HCT116 (cell line): ENCODE results near the gene ZC3HAV1. TPM values are rescaled to one million over a fixed set of nuclear protein-coding genes. Genes with fewer than 3 reads are reported as not detected.
A peak's percentile ranks its signal among the peaks of the same experiment; 100 is the strongest.

ENCODE experiments used
- ATAC-seq: fragments of 200-7000 bp; cut with Tn5 transposase; 2 replicates; pipeline ENCODE4 v1.9.1; 2020; ENCODE audit warnings: mild to moderate bottlenecking, moderate library complexity
- BruUV-seq: library from RNA; stranded (reverse); fragments of 400-500 nt; replicated peaks from 2 replicates; lab custom pipeline; 2021; lab: Mats Ljungman, UMichigan
- CTCF ChIA-PET: fragments of 300-600 bp; sonication (Branson Sonifier 250); formaldehyde crosslinking; loops from one replicate; lab custom pipeline; 2021; ENCODE audit warnings: antibody characterized with exemption; lab: Charles Lee
- POLR2A ChIA-PET: fragments of 300-600, 350-600 bp; sonication (Branson Sonifier 250); formaldehyde crosslinking; loops from one replicate; lab custom pipeline; 2021; ENCODE audit warnings: antibody characterized with exemption; lab: Charles Lee
- RAD21 ChIA-PET, 2 experiments: fragments of 300-600 bp; sonication (Branson Sonifier 250); formaldehyde crosslinking; loops; one replicate each; lab custom pipeline; 2023; ENCODE audit warnings: low total read pairs in 2 of 2; ENCODE audit not compliant: uncharacterized antibody in 2 of 2, unreplicated experiment in 2 of 2, low non-redundant PET in 1 of 2; lab: Charles Lee
- DNase-seq: peaks from one replicate; pipeline ENCODE4 v3.0.0-alpha.2; 2010; ENCODE audit warnings: low read depth, low spot score
- H2AFZ ChIP-seq: fragments of 200-600 bp; shearing (Covaris generic), sonication (generic); 2 replicates; pipeline ENCODE4 v1.6.1; 2017; ENCODE audit warnings: low read depth, mixed run types, mixed read lengths, antibody characterized with exemption, low read length; ENCODE audit not compliant: poor library complexity, severe bottlenecking
- H3K27ac ChIP-seq: 2 replicates; pipeline ENCODE4 v1.5.1; 2012; ENCODE audit warnings: low read depth, low read length
- H3K27me3 ChIP-seq: fragments of 200-600 bp; sonication (generic); 2 replicates; pipeline ENCODE4 v1.6.1; 2016; ENCODE audit warnings: mixed run types, low read length, mixed read lengths; ENCODE audit not compliant: insufficient read depth
- H3K36me3 ChIP-seq, 2 experiments: fragments of 200-500 bp in 1 of 2; fragments of 200-600 bp in 1 of 2; sonication (Bioruptor generic) in 1 of 2; sonication (generic) in 1 of 2; 2 replicates each; pipeline versions ENCODE4 v1.5.1 to v1.6.1; 2014 to 2016; ENCODE audit warnings: low read length in 2 of 2, inconsistent platforms in 1 of 2, mixed read lengths in 1 of 2, mixed run types in 1 of 2; ENCODE audit not compliant: insufficient read depth in 2 of 2, control insufficient read depth in 1 of 2
- H3K4me1 ChIP-seq, 2 experiments: fragments of 200-600 bp in 1 of 2; sonication (generic) in 1 of 2; 2 replicates each; pipeline versions ENCODE4 v1.5.1 to v1.6.1; 2012 to 2017; ENCODE audit warnings: low read length in 2 of 2, inconsistent platforms in 1 of 2, mild to moderate bottlenecking in 1 of 2, mixed read lengths in 1 of 2, mixed run types in 1 of 2, moderate library complexity in 1 of 2; ENCODE audit not compliant: insufficient read depth in 2 of 2, control insufficient read depth in 1 of 2
- H3K4me2 ChIP-seq: fragments of 200-600 bp; sonication (generic); 2 replicates; pipeline ENCODE4 v1.6.1; 2017; ENCODE audit warnings: mixed run types, low read length, mixed read lengths
- H3K4me3 ChIP-seq, 2 experiments: fragments of 200-600 bp in 1 of 2; sonication (generic) in 1 of 2; replicated peaks in 1 of 2; 2 replicates each; pipeline ENCODE4 v1.5.1; 2011 to 2016; ENCODE audit warnings: low read length in 2 of 2, control low read depth in 1 of 2, low read depth in 1 of 2, mild to moderate bottlenecking in 1 of 2, mixed read lengths in 1 of 2, mixed run types in 1 of 2
- H3K79me2 ChIP-seq: fragments of 200-600 bp; sonication (generic); 2 replicates; pipeline ENCODE4 v1.6.1; 2017; ENCODE audit warnings: mild to moderate bottlenecking, mixed run types, low read length, moderate library complexity, mixed read lengths; ENCODE audit not compliant: insufficient read depth
- H3K9ac ChIP-seq: fragments of 200-600 bp; sonication (generic); 2 replicates; pipeline ENCODE4 v1.6.1; 2016; ENCODE audit warnings: low read length, mixed read lengths
- H3K9me2 ChIP-seq: fragments of 200-600 bp; sonication (generic), shearing (Covaris generic); 2 replicates; pipeline ENCODE4 v1.6.1; 2017; ENCODE audit warnings: mixed run types, mild to moderate bottlenecking, moderate library complexity; ENCODE audit not compliant: insufficient read depth
- H3K9me3 ChIP-seq, 2 experiments: fragments of 200-500 bp in 1 of 2; fragments of 200-600 bp in 1 of 2; sonication (Bioruptor generic) in 1 of 2; sonication (generic) in 1 of 2; 2 replicates each; pipeline ENCODE4 v1.6.1; 2014 to 2017; ENCODE audit warnings: low read length in 2 of 2, mixed read lengths in 2 of 2, inconsistent platforms in 1 of 2, low read depth in 1 of 2, mild to moderate bottlenecking in 1 of 2, mixed run types in 1 of 2, moderate library complexity in 1 of 2; ENCODE audit not compliant: control insufficient read depth in 1 of 2, insufficient read depth in 1 of 2
- H4K20me1 ChIP-seq: fragments of 200-600 bp; sonication (generic), shearing (Covaris generic); 2 replicates; pipeline ENCODE4 v1.6.1; 2017; ENCODE audit warnings: mixed run types, mild to moderate bottlenecking, moderate library complexity; ENCODE audit not compliant: insufficient read depth
- ATF3 ChIP-seq: IDR thresholded peaks from 2 replicates; pipeline ENCODE4 v1.6.1; 2012
- CBX3 ChIP-seq: IDR thresholded peaks from 2 replicates; pipeline ENCODE4 v1.6.1; 2012; ENCODE audit warnings: low read depth
- CEBPB ChIP-seq: IDR thresholded peaks from 2 replicates; pipeline ENCODE4 v1.6.1; 2012; ENCODE audit warnings: low read depth
- EGR1 ChIP-seq: IDR thresholded peaks from 2 replicates; pipeline ENCODE4 v1.6.1; 2012; ENCODE audit warnings: low read depth
- FOSL1 ChIP-seq: IDR thresholded peaks from 2 replicates; pipeline ENCODE4 v1.6.1; 2012; ENCODE audit warnings: low read depth
- MAX ChIP-seq: IDR thresholded peaks from 2 replicates; pipeline ENCODE4 v1.6.1; 2012
- POLR2AphosphoS5 ChIP-seq: IDR thresholded peaks from 2 replicates; pipeline ENCODE4 v1.6.1; 2011; ENCODE audit warnings: mild to moderate bottlenecking, low read depth, low read length, moderate library complexity
- SIN3A ChIP-seq: IDR thresholded peaks from 2 replicates; pipeline ENCODE4 v1.6.1; 2012; ENCODE audit warnings: low read depth
- SRF ChIP-seq: IDR thresholded peaks from 2 replicates; pipeline ENCODE4 v1.6.1; 2012; ENCODE audit warnings: low read depth
- TCF7L2 ChIP-seq: IDR thresholded peaks from 2 replicates; pipeline ENCODE4 v1.7.0; 2011; ENCODE audit warnings: borderline replicate concordance, inconsistent platforms; ENCODE audit not compliant: insufficient read depth, insufficient read length; ENCODE audit errors: extremely low read depth
- YY1 ChIP-seq: IDR thresholded peaks from 2 replicates; pipeline ENCODE4 v1.6.1; 2011; ENCODE audit warnings: low read length, low read depth, moderate library complexity, mild to moderate bottlenecking; ENCODE audit not compliant: insufficient replicate concordance; ENCODE audit errors: extremely low read depth
- ZFX ChIP-seq: fragments of 450-650 bp; IDR thresholded peaks from 2 replicates; pipeline ENCODE4 v1.6.1; 2017
- intact Hi-C: fragments of 100-400 bp; cut with micrococcal nuclease; formaldehyde crosslinking; loops from 2 replicates; pipeline ENCODE4 v1.10.0; 2022
- total RNA-seq: library from RNA; stranded (reverse); gene quantifications from one replicate; pipeline ENCODE4 v1.2.1, GENCODE V29; 2021; ENCODE audit not compliant: unreplicated experiment

The ZC3HAV1 gene
- total RNA-seq, 1 experiment from 2014 or later, result 23.7 TPM

- TF ChIP-seq CBX3 (0 out of 2 replicates have a peak, but pooled peaks have one; percentile 49), POLR2AphosphoS5 (peak; percentile 93), FOSL1 (no peak), SIN3A (peak; percentile 87), CEBPB (no peak)
- TF ChIP-seq, all 23 proteins: peak for 9
These were observed 73.8 kb downstream of the ZC3HAV1 start, which contains the start of gene ZC3HAV1L (continued) for GRCh38 chr7:139035586-139036353.

- Histone ChIP-seq H3K4me2 (peak overlapping the region; percentile 98), H3K9ac (peak overlapping the region; percentile 96), H2AFZ (no peak overlapping the region), H3K9me3 (no peaks in the 10 kb centered on the region), H3K27ac (peak overlapping the region; percentile 94), H3K79me2 (peaks cover 42% of the 10 kb centered on the region), H4K20me1 (no peaks in the 10 kb centered on the region), H3K4me3 (peak overlapping the region; percentile 69 to 90), H3K9me2 (no peaks in the 10 kb centered on the region), H3K36me3 (peaks cover 5 to 30% of the 10 kb centered on the region in 2 experiments), H3K27me3 (no peaks in the 10 kb centered on the region), H3K4me1 (peaks cover 13 to 23% of the 10 kb centered on the region in 2 experiments)
- BruUV-seq, result no TSS peak
- intact Hi-C loops, result no loop called here
- DNase-seq (no peak), ATAC-seq (peak; percentile 43)
- RAD21 ChIA-PET, result no interaction called here
- POLR2A ChIA-PET, result no interaction called here
- TF ChIP-seq EGR1 (peak; percentile 89), ZFX (no peak), CEBPB (no peak), SRF (no peak), YY1 (no peak), ATF3 (no peak), TCF7L2 (no peak), MAX (no peak)
- CTCF ChIA-PET, result interaction anchor here (1.3 kb wide), 1 partner anchor 40 kb away, joined by 4 read pairs; no protein-coding TSS in a partner anchor
These were observed 74.5 kb downstream of the ZC3HAV1 start for GRCh38 chr7:139034855-139035585.
